CD14-positive monocyte (primary cell): ENCODE measurements around the gene SRF. TPM values are rescaled to one million over a fixed set of nuclear protein-coding genes. Genes with fewer than 3 reads are reported as not detected.
A peak's percentile ranks its signal among the peaks of the same experiment; 100 is the strongest.

Source experiments
- DNase-seq, 3 donors: peaks; one replicate each; pipeline ENCODE4 v3.0.0-alpha.2; 2011 to 2022
- H2AFZ ChIP-seq: 2 replicates; pipeline ENCODE4 v1.6.0; 2012; ENCODE audit warnings: mild to moderate bottlenecking, low read depth, low read length, inconsistent platforms; ENCODE audit not compliant: insufficient read depth, poor library complexity, severe bottlenecking
- H3K27ac ChIP-seq, 2 donors: 1 replicate in 1 of 2; 2 replicates in 1 of 2; pipeline ENCODE4 v1.5.1; 2012 to 2013; ENCODE audit warnings: low read length in 2 of 2, control low read depth in 1 of 2, inconsistent platforms in 1 of 2, low read depth in 1 of 2, mild to moderate bottlenecking in 1 of 2
- H3K27me3 ChIP-seq, 2 donors: one replicate each; pipeline versions ENCODE4 v1.6.0 to v1.6.1; 2011 to 2013; ENCODE audit warnings: low read length in 2 of 2; ENCODE audit not compliant: control insufficient read depth in 2 of 2, insufficient read depth in 2 of 2
- H3K36me3 ChIP-seq, 2 donors: replicated peaks in 1 of 2; 1 replicate in 1 of 2; 2 replicates in 1 of 2; pipeline versions ENCODE4 v1.5.1 to v1.6.1; 2012 to 2013; ENCODE audit warnings: low read length in 2 of 2, control low read depth in 1 of 2, inconsistent platforms in 1 of 2, mild to moderate bottlenecking in 1 of 2; ENCODE audit not compliant: insufficient read depth in 2 of 2, control insufficient read depth in 1 of 2
- H3K4me1 ChIP-seq, 2 donors: 1 replicate in 1 of 2; 2 replicates in 1 of 2; pipeline versions ENCODE4 v1.5.1 to v1.6.1; 2012 to 2013; ENCODE audit warnings: low read length in 2 of 2, control low read depth in 1 of 2, inconsistent platforms in 1 of 2, mild to moderate bottlenecking in 1 of 2, moderate library complexity in 1 of 2; ENCODE audit not compliant: insufficient read depth in 2 of 2, control insufficient read depth in 1 of 2
- H3K4me2 ChIP-seq: replicated peaks from 2 replicates; pipeline ENCODE3; 2012; ENCODE audit warnings: low read length, moderate library complexity, mild to moderate bottlenecking; ENCODE audit not compliant: poor library complexity, severe bottlenecking; ENCODE audit errors: extremely low read depth
- H3K4me3 ChIP-seq, 3 experiments: fragments of 200-600 bp in 1 of 3; sonication (generic) in 1 of 3; replicated peaks in 1 of 3; 1 replicate in 2 of 3; 2 replicates in 1 of 3; pipeline ENCODE4 v1.5.1; 2011 to 2013; ENCODE audit warnings: low read length in 3 of 3, mild to moderate bottlenecking in 3 of 3, control low read depth in 2 of 3, low read depth in 2 of 3, inconsistent platforms in 1 of 3, moderate library complexity in 1 of 3
- H3K79me2 ChIP-seq: 2 replicates; pipeline ENCODE4 v1.6.0; 2012; ENCODE audit warnings: mild to moderate bottlenecking, control low read depth, inconsistent platforms, low read length, moderate library complexity; ENCODE audit not compliant: insufficient read depth
- H3K9ac ChIP-seq: 2 replicates; pipeline ENCODE4 v1.6.0; 2017; ENCODE audit warnings: low read length, mild to moderate bottlenecking; ENCODE audit not compliant: insufficient read depth, poor library complexity, severe bottlenecking
- H3K9me3 ChIP-seq, 2 donors: replicated peaks in 1 of 2; 1 replicate in 1 of 2; 2 replicates in 1 of 2; pipeline versions ENCODE4 v1.5.1 to v1.6.1; 2012 to 2013; ENCODE audit warnings: low read length in 2 of 2, control low read depth in 1 of 2; ENCODE audit not compliant: control insufficient read depth in 1 of 2, insufficient read depth in 1 of 2
- H4K20me1 ChIP-seq: 2 replicates; pipeline ENCODE4 v1.6.0; 2012; ENCODE audit warnings: mild to moderate bottlenecking, low read length, control low read depth, moderate library complexity; ENCODE audit not compliant: insufficient read depth
- H3K27ac Mint-ChIP-seq, 7 donors: one replicate each; pipeline ENCODE4 v1.8.0; 2020; ENCODE audit warnings: mild to moderate bottlenecking in 7 of 7, mixed read lengths in 7 of 7, moderate library complexity in 6 of 7, inconsistent platforms in 2 of 7
- H3K27me3 Mint-ChIP-seq, 3 donors: one replicate each; pipeline ENCODE4 v1.8.0; 2021 to 2022; ENCODE audit warnings: low read depth in 3 of 3, mild to moderate bottlenecking in 3 of 3, mixed read lengths in 3 of 3, moderate library complexity in 3 of 3, inconsistent platforms in 1 of 3
- H3K36me3 Mint-ChIP-seq, 2 donors: one replicate each; pipeline ENCODE4 v1.8.0; 2020; ENCODE audit warnings: mixed read lengths in 2 of 2, inconsistent platforms in 1 of 2, mild to moderate bottlenecking in 1 of 2
- H3K4me1 Mint-ChIP-seq: one replicate; pipeline ENCODE4 v1.8.0; 2020; ENCODE audit warnings: mild to moderate bottlenecking, mixed read lengths
- H3K4me3 Mint-ChIP-seq, 2 donors: one replicate each; pipeline ENCODE4 v1.8.0; 2020; ENCODE audit warnings: mild to moderate bottlenecking in 2 of 2, mixed read lengths in 2 of 2, moderate library complexity in 1 of 2
- H3K9me3 Mint-ChIP-seq, 7 donors: one replicate each; pipeline ENCODE4 v1.8.0; 2020 to 2022; ENCODE audit warnings: mixed read lengths in 7 of 7, mild to moderate bottlenecking in 6 of 7, moderate library complexity in 6 of 7, inconsistent platforms in 2 of 7
- WGBS: methylation state at CpG from one replicate; pipeline ENCODE4 v1.1.5; 2013; ENCODE audit warnings: missing lambda C conversion rate; ENCODE audit not compliant: insufficient coverage; 5-methylcytosine and 5-hydroxymethylcytosine counted together
- intact Hi-C, 2 donors: fragments of 100-400 bp; cut with micrococcal nuclease; formaldehyde crosslinking; loops; one replicate each; pipeline versions ENCODE4 v1.15.0 to v1.15.1; 2023
- polyA plus RNA-seq, 3 donors: library from polyadenylated mRNA; depleted of rRNA in 1 of 3; unstranded in 2 of 3; stranded (reverse) in 1 of 3; fragments of 300-500 nt in 2 of 3; fragments of >200 nt in 1 of 3; fragmentation: Illumina TruSeq in 2 of 3; gene quantifications; 1 replicate in 2 of 3; 2 replicates in 1 of 3; pipeline ENCODE4 v1.2.3, GENCODE V29; 2012 to 2021
- TF ChIP-seq, protein P1 (sequence below): fragments of 200-600 bp; IDR thresholded peaks from one replicate; pipeline ENCODE4 v1.8.0; 2022; ENCODE audit warnings: antibody characterized with exemption, mild to moderate bottlenecking

SRF gene
- polyA plus RNA-seq, 3 donors, result 3.6 to 26.9 (median 3.8) TPM

DNA sequence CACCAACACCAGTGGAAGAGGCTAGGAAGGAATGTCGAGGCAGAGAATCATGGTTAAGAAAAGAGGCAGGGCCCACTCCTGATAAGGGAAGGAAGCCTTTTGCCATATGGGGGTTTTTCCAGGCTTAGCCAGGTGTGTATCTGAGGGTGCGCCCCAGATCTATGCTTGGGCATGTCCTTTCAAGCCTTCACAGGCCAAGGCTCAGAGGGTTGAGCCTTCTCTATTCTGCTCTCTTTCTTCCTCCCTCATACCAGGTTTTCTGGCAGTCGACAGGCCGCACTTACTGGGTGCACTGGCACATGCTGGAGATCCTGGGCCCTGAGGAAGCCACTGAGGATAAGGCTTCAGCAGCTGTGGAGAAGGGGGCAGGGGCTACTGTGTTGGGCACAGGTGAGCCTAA is 15.6 kb downstream of the SRF start:
- TF ChIP-seq, protein P1, sequence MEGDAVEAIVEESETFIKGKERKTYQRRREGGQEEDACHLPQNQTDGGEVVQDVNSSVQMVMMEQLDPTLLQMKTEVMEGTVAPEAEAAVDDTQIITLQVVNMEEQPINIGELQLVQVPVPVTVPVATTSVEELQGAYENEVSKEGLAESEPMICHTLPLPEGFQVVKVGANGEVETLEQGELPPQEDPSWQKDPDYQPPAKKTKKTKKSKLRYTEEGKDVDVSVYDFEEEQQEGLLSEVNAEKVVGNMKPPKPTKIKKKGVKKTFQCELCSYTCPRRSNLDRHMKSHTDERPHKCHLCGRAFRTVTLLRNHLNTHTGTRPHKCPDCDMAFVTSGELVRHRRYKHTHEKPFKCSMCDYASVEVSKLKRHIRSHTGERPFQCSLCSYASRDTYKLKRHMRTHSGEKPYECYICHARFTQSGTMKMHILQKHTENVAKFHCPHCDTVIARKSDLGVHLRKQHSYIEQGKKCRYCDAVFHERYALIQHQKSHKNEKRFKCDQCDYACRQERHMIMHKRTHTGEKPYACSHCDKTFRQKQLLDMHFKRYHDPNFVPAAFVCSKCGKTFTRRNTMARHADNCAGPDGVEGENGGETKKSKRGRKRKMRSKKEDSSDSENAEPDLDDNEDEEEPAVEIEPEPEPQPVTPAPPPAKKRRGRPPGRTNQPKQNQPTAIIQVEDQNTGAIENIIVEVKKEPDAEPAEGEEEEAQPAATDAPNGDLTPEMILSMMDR, result no peak
- Histone ChIP-seq H3K27ac (no peak overlapping the region), H2AFZ (no peak overlapping the region), H3K4me2 (no peak overlapping the region), H3K36me3 (peaks cover 54 to 57% of the 10 kb centered on the region in 2 donors), H3K4me3 (no peak overlapping the region), H3K9me3 (no peaks in the 10 kb centered on the region), H3K27me3 (no peaks in the 10 kb centered on the region), H4K20me1 (no peaks in the 10 kb centered on the region), H3K4me1 (peaks cover 13 to 20% of the 10 kb centered on the region in 2 donors), H3K9ac (no peak overlapping the region), H3K79me2 (peaks cover 5% of the 10 kb centered on the region)
- peaks cover 26% of the 10 kb centered on the region for H3K4me1 Mint-ChIP-seq
- no peak for DNase-seq
- intact Hi-C loops, result no loop called here
- no peak overlapping the region for H3K4me3 Mint-ChIP-seq
- peaks cover 50 to 59% of the 10 kb centered on the region in 2 donors for H3K36me3 Mint-ChIP-seq
- peak overlapping the region in 1 of 7 donors; percentile 12 for H3K27ac Mint-ChIP-seq
- WGBS, result 100% methylated on average over 2 of the region's 4 CpGs
- H3K27me3 Mint-ChIP-seq, result peaks cover 0 to 2% (median 0%) of the 10 kb centered on the region in 3 donors
- H3K9me3 Mint-ChIP-seq, result no peaks in the 10 kb centered on the region

GRCh38 chr6:43187821-43188220 is 16.8 kb downstream of the SRF start:
- Mint-ChIP-seq H3K4me3 (no peak overlapping the region), H3K27me3 (peaks cover 0 to 2% (median 0%) of the 10 kb centered on the region in 3 donors), H3K9me3 (no peaks in the 10 kb centered on the region), H3K27ac (peak overlapping the region in 2 of 7 donors; percentile 2 to 5), H3K4me1 (peaks cover 20% of the 10 kb centered on the region), H3K36me3 (peaks cover 56 to 69% of the 10 kb centered on the region in 2 donors)
- WGBS, result 98% methylated on average over 6 of the region's 7 CpGs
- Histone ChIP-seq H3K9ac (no peak overlapping the region), H3K4me3 (no peak overlapping the region), H3K79me2 (no peaks in the 10 kb centered on the region), H3K27me3 (no peaks in the 10 kb centered on the region), H4K20me1 (no peaks in the 10 kb centered on the region), H3K9me3 (no peaks in the 10 kb centered on the region), H3K36me3 (peaks cover 63 to 67% of the 10 kb centered on the region in 2 donors), H3K4me1 (peaks cover 6 to 9% of the 10 kb centered on the region in 2 donors), H3K27ac (no peak overlapping the region), H2AFZ (no peak overlapping the region), H3K4me2 (no peak overlapping the region)
- intact Hi-C loops, result no loop called here
- TF ChIP-seq, protein P1, result no peak
- DNase-seq, result no peak
